Measurements from ENCODE around the gene TDRD9. TPM values are rescaled to one million over a fixed set of nuclear protein-coding genes. Genes with fewer than 3 reads are reported as not detected.
A peak's percentile ranks its signal among the peaks of the same experiment; 100 is the strongest.

Gene TDRD9
- total and polyA plus RNA-seq, 8 donors: 0.67 to 28.6 (median 2.5) TPM

DNA sequence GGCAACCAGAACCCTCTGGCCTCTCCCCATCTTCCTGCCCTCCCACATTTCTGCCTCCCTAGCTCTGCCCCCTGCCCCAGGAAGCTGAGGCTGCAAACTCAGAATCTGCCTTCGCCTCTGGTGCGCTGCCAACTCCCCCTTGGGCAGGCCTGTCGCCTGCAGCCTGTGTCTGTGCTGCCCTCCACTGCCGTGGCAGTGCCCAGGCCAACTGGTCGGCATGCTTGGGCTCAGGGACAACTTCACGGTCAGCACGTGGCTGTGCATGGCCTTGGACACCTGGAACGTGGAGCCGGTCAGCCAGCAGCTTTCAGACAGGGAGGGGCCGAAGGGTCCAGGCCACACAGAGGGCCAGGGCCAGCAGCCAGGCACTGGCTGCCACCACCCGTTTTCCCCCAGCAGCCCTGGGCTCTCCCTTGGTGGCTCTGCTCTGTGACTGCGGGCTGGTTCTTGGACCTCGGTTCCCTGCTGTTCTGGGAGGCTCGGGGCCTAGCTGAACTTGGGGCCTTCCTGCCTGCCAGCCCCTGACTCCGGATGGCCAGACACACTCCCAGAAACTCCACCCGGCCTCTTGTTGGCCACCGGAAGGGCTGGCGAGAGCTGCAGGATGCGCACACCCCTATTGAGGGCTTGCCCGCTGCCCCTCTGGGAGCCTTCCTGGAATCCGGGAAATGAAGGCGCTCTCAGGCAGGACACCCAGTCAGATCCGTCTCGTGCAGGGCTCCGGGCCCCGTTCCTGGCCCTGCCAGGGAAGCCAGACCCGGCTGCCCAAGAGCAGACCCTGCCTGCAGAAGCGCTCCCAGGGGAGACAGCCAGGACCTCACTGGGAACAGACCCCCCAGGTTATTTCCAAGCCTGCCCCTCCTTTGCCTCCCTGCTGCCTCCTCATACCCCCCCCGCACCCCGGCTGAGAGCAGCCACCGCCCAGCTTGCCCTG lies 46.7 kb upstream of the TDRD9 start:
- Histone ChIP-seq H3K27ac (peak overlapping the region; percentile 80 to 90 (median 86)), H3K4me1 (peaks cover 29 to 32% (median 30%) of the 10 kb centered on the region in 3 donors), H3K27me3 (no peaks in the 10 kb centered on the region), H3K9me3 (no peaks in the 10 kb centered on the region), H3K36me3 (no peaks in the 10 kb centered on the region), H3K4me3 (no peak overlapping the region)
- FAIRE-seq (no peak), DNase-seq (peak; percentile 80 to 94 (median 90)), ATAC-seq (peak; percentile 63 to 73 (median 67))
- no peak for TF ChIP-seq CTCF (IDR thresholded peaks at IDR 0.05)
- intact Hi-C loops (cut with DNase I): no loop called here
- WGBS, 2 donors: 43 to 47% methylated on average over 25 to 31 of the region's 31 CpGs

DNA sequence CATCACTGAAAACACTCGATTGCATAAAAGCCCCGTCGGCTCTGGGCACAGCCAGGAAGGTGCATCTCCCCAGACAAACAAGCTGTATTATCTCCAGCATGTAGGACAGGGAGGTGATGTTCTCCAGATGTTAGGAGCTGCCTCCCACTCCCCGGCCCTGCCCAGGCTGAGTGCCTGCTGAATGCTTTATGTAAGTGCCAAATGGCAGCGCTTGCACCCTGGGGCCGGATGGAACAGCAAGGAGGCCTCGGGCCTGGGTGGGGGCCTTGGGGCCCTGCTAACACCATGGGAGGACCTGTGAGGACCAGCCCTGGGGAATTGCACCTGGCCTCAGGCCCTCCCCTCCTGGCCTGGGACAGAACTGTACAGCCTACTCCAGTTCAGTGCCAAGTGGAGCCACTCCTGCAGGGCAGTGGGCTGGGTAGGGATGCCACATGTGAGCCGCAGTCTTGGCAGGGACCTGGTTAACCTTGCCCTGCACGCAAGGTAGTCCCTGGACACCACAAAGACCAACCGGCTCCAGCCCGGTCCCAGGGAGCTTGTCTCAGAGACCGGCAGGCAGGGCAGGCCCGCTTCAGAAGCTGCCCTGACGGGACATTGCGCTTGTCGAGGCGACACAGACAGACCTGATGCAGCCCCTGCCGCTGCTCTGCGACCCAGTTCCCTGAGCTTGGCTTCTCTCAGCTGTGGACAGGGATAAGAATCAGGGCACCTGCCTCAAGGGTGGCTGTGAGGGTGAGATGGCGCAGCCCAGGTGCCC lies 45.6 kb upstream of the TDRD9 start:
- H3K4me1 ChIP-seq: peaks cover 29 to 32% (median 30%) of the 10 kb centered on the region in 3 donors
- H3K36me3 ChIP-seq: no peaks in the 10 kb centered on the region
- FAIRE-seq (no peak), ATAC-seq (no peak), DNase-seq (peak in 1 of 6 donors; percentile 78)
- no peak overlapping the region for H3K4me3 ChIP-seq
- intact Hi-C loops (cut with DNase I): no loop called here
- WGBS, 2 donors: 74 to 78% methylated on average over 20 of the region's 20 CpGs
- H3K27me3 ChIP-seq: no peaks in the 10 kb centered on the region
- H3K27ac ChIP-seq: peak overlapping the region; percentile 42 to 89 (median 82)
- H3K9me3 ChIP-seq: no peaks in the 10 kb centered on the region
- TF ChIP-seq CTCF (IDR thresholded peaks at IDR 0.05): no peak

DNA sequence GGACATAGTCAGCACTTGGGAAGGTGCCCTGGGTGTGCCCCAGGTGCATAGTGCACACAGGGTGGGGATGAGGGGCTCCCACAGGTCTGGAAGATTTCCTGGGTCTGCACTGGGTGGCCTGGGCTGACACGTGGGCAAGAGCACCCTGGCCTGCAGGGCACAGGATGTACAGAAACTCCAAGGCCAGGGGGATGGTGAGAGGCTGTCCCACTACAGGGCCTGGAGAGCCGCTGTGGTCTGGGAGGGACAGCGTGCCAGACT lies 45.1 kb upstream of the TDRD9 start:
- H3K27ac ChIP-seq: peak overlapping the region in 1 of 4 donors; percentile 42
- WGBS, 2 donors: 74 to 78% methylated on average over 3 of the region's 3 CpGs
- intact Hi-C loops (cut with DNase I): no loop called here
- H3K27me3 ChIP-seq: no peaks in the 10 kb centered on the region
- no peak overlapping the region for H3K4me3 ChIP-seq
- ATAC-seq (no peak), DNase-seq (no peak), FAIRE-seq (no peak)
- H3K4me1 ChIP-seq: peaks cover 29 to 32% (median 30%) of the 10 kb centered on the region in 3 donors
- H3K36me3 ChIP-seq: no peaks in the 10 kb centered on the region
- no peaks in the 10 kb centered on the region for H3K9me3 ChIP-seq
- no peak for TF ChIP-seq CTCF (IDR thresholded peaks at IDR 0.05)

GRCh38 chr14:103884854-103885253 lies 43.4 kb upstream of the TDRD9 start:
- intact Hi-C loops (cut with DNase I): no loop called here
- Histone ChIP-seq H3K27ac (no peak overlapping the region), H3K4me3 (no peak overlapping the region), H3K36me3 (no peaks in the 10 kb centered on the region), H3K27me3 (no peaks in the 10 kb centered on the region), H3K4me1 (peaks cover 29 to 37% (median 36%) of the 10 kb centered on the region in 3 donors), H3K9me3 (no peaks in the 10 kb centered on the region)
- FAIRE-seq: no peak
- TF ChIP-seq CTCF (IDR thresholded peaks at IDR 0.05): no peak
- 89 to 94% methylated on average over 9 of the region's 9 CpGs for WGBS, 2 donors
- no peak for ATAC-seq
- DNase-seq: no peak
